Smooth muscle cell (in vitro differentiated cells): ENCODE results near the gene NDUFS2. TPM values are rescaled to one million over a fixed set of nuclear protein-coding genes. Genes with fewer than 3 reads are reported as not detected.
"Not testable (repeated sequence)": the region's sequence is repeated elsewhere in the genome, so short reads cannot be mapped to it uniquely, and the experiment has no call there.

ENCODE experiments used
- DNase-seq: peaks from one replicate; lab custom pipeline; 2025; ENCODE audit not compliant: unreplicated experiment; lab: John Stamatoyannopoulos, UW
- H2AFZ ChIP-seq: fragments of 200-600 bp; sonication (generic); 2 replicates; pipeline ENCODE4 v1.6.0; 2016; ENCODE audit warnings: antibody characterized with exemption, low read depth, mild to moderate bottlenecking
- H3F3A ChIP-seq: fragments of 200-600 bp; sonication (generic); 2 replicates; pipeline ENCODE4 v1.6.0; 2017; ENCODE audit warnings: antibody characterized with exemption, low read depth
- H3K27ac ChIP-seq: fragments of 200-600 bp; sonication (generic); 2 replicates; pipeline ENCODE4 v1.5.1; 2016; ENCODE audit warnings: low read depth, mild to moderate bottlenecking
- H3K27me3 ChIP-seq: fragments of 200-600 bp; sonication (generic); 2 replicates; pipeline ENCODE4 v1.6.1; 2016; ENCODE audit warnings: low read depth, mild to moderate bottlenecking
- H3K36me3 ChIP-seq: fragments of 200-600 bp; sonication (generic); 2 replicates; pipeline ENCODE4 v1.5.1; 2016; ENCODE audit warnings: low read depth
- H3K4me1 ChIP-seq: fragments of 200-600 bp; sonication (generic); 2 replicates; pipeline ENCODE4 v1.5.1; 2016; ENCODE audit warnings: low read depth
- H3K4me2 ChIP-seq: fragments of 200-600 bp; sonication (generic); 2 replicates; pipeline ENCODE4 v1.6.0; 2016; ENCODE audit warnings: mild to moderate bottlenecking
- H3K4me3 ChIP-seq: fragments of 200-600 bp; sonication (generic); 2 replicates; pipeline ENCODE4 v1.5.1; 2016; ENCODE audit warnings: mild to moderate bottlenecking
- H3K79me2 ChIP-seq: fragments of 200-600 bp; sonication (generic); 2 replicates; pipeline ENCODE4 v1.6.0; 2016; ENCODE audit warnings: low read depth, mild to moderate bottlenecking
- H3K9ac ChIP-seq: fragments of 200-600 bp; sonication (generic); 2 replicates; pipeline ENCODE4 v1.6.0; 2016; ENCODE audit warnings: low read depth
- H3K9me3 ChIP-seq: fragments of 200-600 bp; sonication (generic); replicated peaks from 2 replicates; pipeline ENCODE4 v1.5.1; 2016; ENCODE audit warnings: low read depth
- H4K20me1 ChIP-seq: fragments of 200-600 bp; sonication (generic); 2 replicates; pipeline ENCODE4 v1.6.0; 2016; ENCODE audit warnings: low read depth
- CTCF ChIP-seq: fragments of 200-600 bp; sonication (generic); IDR thresholded peaks from 2 replicates; pipeline ENCODE4 v1.5.1; 2017; ENCODE audit warnings: borderline replicate concordance, mild to moderate bottlenecking, antibody characterized with exemption; ENCODE audit not compliant: insufficient read depth, poor library complexity, severe bottlenecking
- WGBS: methylation state at CpG from one replicate; pipeline ENCODE4 v1.1.7; 2016; ENCODE audit warnings: low lambda C conversion rate; 5-methylcytosine and 5-hydroxymethylcytosine counted together
- polyA plus RNA-seq: library from polyadenylated mRNA; unstranded; fragments of >200 nt; fragmentation: Nextera tagmentation; extraction: Ambion mirVana; gene quantifications from 2 replicates; pipeline ENCODE4 v1.2.1, GENCODE V29; 2016
- total RNA-seq: library from RNA; depleted of rRNA; stranded (reverse); fragments of >200 nt; gene quantifications from 2 replicates; pipeline ENCODE4 v1.2.3, GENCODE V29; 2014

The NDUFS2 gene
- total and polyA plus RNA-seq, 2 experiments from 2014 or later, result 58.1 to 139 TPM

GRCh38 chr1:161220002-161220401 is 17.8 kb downstream of the NDUFS2 start:
- TF ChIP-seq CTCF, result no peak
- Histone ChIP-seq H3K27me3 (no peaks in the 10 kb centered on the region), H3F3A (peaks cover 11% of the 10 kb centered on the region), H4K20me1 (no peaks in the 10 kb centered on the region), H3K4me2 (no peak overlapping the region), H2AFZ (no peak overlapping the region), H3K9ac (no peak overlapping the region), H3K79me2 (no peaks in the 10 kb centered on the region), H3K4me1 (peaks cover 13% of the 10 kb centered on the region), H3K9me3 (no peaks in the 10 kb centered on the region), H3K27ac (no peak overlapping the region), H3K36me3 (no peaks in the 10 kb centered on the region), H3K4me3 (no peak overlapping the region)
- DNase-seq, result no peak
- WGBS, result 77% methylated on average over 5 of the region's 5 CpGs

DNA sequence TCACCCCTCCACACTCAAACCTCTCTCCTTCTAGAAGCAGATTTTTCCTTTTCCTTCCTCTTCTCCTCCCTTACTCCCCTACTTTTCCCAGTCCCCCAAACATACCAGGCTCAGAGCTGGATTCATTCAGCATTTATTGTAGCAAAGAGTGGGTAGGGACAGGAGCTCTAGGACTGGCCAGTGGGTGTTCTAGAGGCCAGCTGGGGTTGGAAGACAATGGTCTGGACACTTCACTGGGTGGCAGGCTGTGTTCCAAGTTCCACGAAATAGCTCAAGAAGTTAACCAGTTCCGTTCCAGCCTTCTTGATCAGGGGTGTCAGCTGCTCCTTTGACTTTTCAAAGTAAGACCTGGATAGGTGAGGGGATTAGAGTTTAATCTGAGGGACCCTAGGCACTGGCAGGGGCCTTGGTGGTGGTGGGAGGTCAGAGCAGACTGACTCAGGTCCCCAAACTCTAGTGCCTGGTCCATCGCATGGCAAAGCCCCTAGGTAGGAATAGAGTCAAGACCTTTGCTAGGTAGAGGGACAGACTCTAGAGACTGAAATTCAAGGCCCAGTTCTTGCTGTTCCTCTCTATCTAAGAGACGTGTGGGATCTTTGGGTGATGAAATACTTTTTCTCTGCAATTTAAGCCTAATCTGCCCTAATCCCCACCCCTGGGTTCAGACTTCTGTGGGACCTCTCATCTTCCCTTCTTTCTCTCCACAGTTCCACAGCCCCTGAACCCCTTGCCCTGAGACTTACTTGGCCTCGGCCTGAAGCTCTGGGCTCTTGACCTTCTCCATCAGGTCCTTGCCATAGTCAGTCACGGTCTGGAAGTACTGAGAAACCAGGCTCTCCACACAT is 20.2 kb downstream of the NDUFS2 start:
- no peaks in the 10 kb centered on the region for H3K9me3 ChIP-seq
- H3K36me3 ChIP-seq, result no peaks in the 10 kb centered on the region
- no peak for TF ChIP-seq CTCF
- 92% methylated on average over 6 of the region's 6 CpGs for WGBS
- H3K9ac ChIP-seq, result no peak overlapping the region
- no peaks in the 10 kb centered on the region for H3K79me2 ChIP-seq
- no peak overlapping the region for H3K27ac ChIP-seq
- H2AFZ ChIP-seq, result no peak overlapping the region
- H3K4me3 ChIP-seq, result no peak overlapping the region
- H4K20me1 ChIP-seq, result no peaks in the 10 kb centered on the region
- no peaks in the 10 kb centered on the region for H3K27me3 ChIP-seq
- H3K4me2 ChIP-seq, result no peak overlapping the region
- DNase-seq, result no peak
- peaks cover 2% of the 10 kb centered on the region for H3K4me1 ChIP-seq
- no peaks in the 10 kb centered on the region for H3F3A ChIP-seq

DNA sequence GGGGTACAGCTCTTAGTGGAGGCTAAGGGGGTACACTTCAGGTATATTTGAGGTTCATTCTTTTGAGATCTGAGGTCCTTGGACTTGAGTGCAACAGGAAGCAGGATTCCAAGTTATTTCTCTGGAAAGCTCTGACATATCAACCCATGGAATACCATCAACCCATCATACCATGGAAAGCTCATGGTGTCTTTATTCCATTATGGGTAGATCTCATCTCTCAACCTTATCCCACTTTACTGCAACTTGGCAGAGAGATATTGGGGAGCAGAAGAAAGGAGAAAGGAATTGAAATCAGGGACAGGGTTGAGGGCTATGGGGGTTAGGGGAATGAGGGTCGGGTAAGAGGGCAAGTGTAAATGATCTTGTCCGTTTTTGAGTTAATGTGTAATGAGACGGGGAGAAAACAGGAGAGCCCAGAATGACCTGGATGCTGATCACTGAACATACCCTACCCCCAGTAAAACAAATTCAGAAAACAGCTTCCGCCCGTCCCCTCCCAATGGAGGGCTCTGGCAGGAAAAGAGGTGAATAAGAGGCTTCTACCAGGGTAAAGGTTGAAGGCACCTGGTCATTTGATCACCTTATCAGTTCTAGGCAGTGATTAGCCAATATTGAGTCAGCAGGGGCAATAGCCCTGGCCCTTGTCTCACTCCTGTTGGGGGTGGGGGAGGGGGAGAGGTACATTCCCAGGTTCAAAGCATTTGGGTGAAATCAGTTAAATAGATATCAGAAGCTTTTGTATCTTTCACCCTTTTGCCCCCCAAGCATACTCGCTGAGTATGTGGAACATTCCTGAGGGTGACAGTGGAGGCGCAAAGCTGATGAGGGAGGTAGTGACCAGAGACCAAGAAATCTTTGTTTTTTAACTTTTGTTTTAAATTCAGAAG is 21.9 kb downstream of the NDUFS2 start:
- no peak for DNase-seq
- H3K27me3 ChIP-seq, result no peaks in the 10 kb centered on the region
- WGBS, result 92% methylated on average over 7 of the region's 7 CpGs

DNA sequence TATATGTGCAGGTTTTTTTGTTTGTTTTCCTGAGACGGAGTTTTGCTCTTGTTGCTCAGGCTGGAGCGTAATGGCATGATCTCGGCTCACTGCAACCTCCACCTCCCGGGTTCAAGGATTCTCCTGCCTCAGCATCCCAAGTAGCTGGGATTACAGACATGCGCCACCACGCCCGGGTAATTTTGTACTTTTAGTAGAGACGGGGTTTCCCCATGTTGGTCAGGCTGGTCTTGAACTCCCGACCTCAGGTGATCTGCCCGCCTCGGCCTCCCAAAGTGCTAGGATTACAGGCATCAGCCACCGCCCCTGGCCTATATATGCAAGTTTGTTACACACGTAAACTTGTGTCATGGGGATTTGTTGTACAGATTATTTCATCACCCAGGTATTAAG is 22.5 kb downstream of the NDUFS2 start:
- not testable (repeated sequence) for H3K4me2 ChIP-seq
- WGBS, result 99% methylated on average over 13 of the region's 13 CpGs

More for the DNA sequence above, 21.9 kb downstream of the NDUFS2 start:
- no peak overlapping the region for H3K4me2 ChIP-seq
- no peak overlapping the region for H3K4me3 ChIP-seq
- H2AFZ ChIP-seq, result no peak overlapping the region
- no peaks in the 10 kb centered on the region for H3K9me3 ChIP-seq
- TF ChIP-seq CTCF, result no peak
- H3K4me1 ChIP-seq, result no peaks in the 10 kb centered on the region
- H3K9ac ChIP-seq, result no peak overlapping the region
- no peaks in the 10 kb centered on the region for H3K36me3 ChIP-seq
- H3K27ac ChIP-seq, result no peak overlapping the region
- no peaks in the 10 kb centered on the region for H3F3A ChIP-seq
- no peaks in the 10 kb centered on the region for H4K20me1 ChIP-seq
- H3K79me2 ChIP-seq, result no peaks in the 10 kb centered on the region

More for the DNA sequence above, 22.5 kb downstream of the NDUFS2 start:
- H3K36me3 ChIP-seq, H3K9me3 ChIP-seq, H3K79me2 ChIP-seq, H2AFZ ChIP-seq, H3K27ac ChIP-seq, DNase-seq, H3F3A ChIP-seq, H4K20me1 ChIP-seq, H3K4me1 ChIP-seq, H3K9ac ChIP-seq, H3K4me3 ChIP-seq, H3K27me3 ChIP-seq: not testable (repeated sequence)
